Ishikawa (cell line): ENCODE data around the gene MESD.

ENCODE experiments used
- CEBPB ChIP-seq: IDR thresholded peaks from 2 replicates; pipeline ENCODE4 v1.6.1; 2012
- CREB1 ChIP-seq: IDR thresholded peaks from 2 replicates; pipeline ENCODE4 v1.6.1; 2012; ENCODE audit warnings: low read depth
- EGR1 ChIP-seq: IDR thresholded peaks from 2 replicates; pipeline ENCODE4 v1.6.1; 2012
- EP300 ChIP-seq: IDR thresholded peaks from 2 replicates; pipeline ENCODE4 v1.6.1; 2012; ENCODE audit warnings: borderline replicate concordance
- FOXM1 ChIP-seq: IDR thresholded peaks from 2 replicates; pipeline ENCODE4 v1.6.1; 2012; ENCODE audit warnings: low read depth, borderline replicate concordance
- NFIC ChIP-seq: IDR thresholded peaks from 2 replicates; pipeline ENCODE4 v1.6.1; 2012
- RAD21 ChIP-seq: IDR thresholded peaks from 2 replicates; pipeline ENCODE4 v1.6.1; 2012; ENCODE audit warnings: low read depth
- TAF1 ChIP-seq: IDR thresholded peaks from 2 replicates; pipeline ENCODE4 v1.6.1; 2012; ENCODE audit warnings: low read depth, mild to moderate bottlenecking
- TCF12 ChIP-seq: IDR thresholded peaks from 2 replicates; pipeline ENCODE4 v1.6.1; 2012; ENCODE audit warnings: low read depth
- TEAD4 ChIP-seq: IDR thresholded peaks from 2 replicates; pipeline ENCODE4 v1.6.1; 2012
- YY1 ChIP-seq: IDR thresholded peaks from 2 replicates; pipeline ENCODE4 v1.6.1; 2012; ENCODE audit warnings: low read depth
- TF ChIP-seq, protein P1 (sequence below): IDR thresholded peaks from 2 replicates; pipeline ENCODE4 v1.6.1; 2012
- TF ChIP-seq, protein P2 (sequence below): IDR thresholded peaks from 2 replicates; pipeline ENCODE4 v1.6.1; 2012; ENCODE audit warnings: low read depth, mild to moderate bottlenecking
- TF ChIP-seq, protein P3 (sequence below): IDR thresholded peaks from 2 replicates; pipeline ENCODE4 v1.6.1; 2012

- TF ChIP-seq CREB1 (no peak), EGR1 (no peak), FOXM1 (no peak), TCF12 (no peak), TAF1 (no peak), YY1 (no peak), TEAD4 (no peak), EP300 (no peak), CEBPB (no peak), RAD21 (no peak), NFIC (no peak)
- TF ChIP-seq, protein P1, sequence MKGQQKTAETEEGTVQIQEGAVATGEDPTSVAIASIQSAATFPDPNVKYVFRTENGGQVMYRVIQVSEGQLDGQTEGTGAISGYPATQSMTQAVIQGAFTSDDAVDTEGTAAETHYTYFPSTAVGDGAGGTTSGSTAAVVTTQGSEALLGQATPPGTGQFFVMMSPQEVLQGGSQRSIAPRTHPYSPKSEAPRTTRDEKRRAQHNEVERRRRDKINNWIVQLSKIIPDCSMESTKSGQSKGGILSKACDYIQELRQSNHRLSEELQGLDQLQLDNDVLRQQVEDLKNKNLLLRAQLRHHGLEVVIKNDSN: no peak
- TF ChIP-seq, protein P2, sequence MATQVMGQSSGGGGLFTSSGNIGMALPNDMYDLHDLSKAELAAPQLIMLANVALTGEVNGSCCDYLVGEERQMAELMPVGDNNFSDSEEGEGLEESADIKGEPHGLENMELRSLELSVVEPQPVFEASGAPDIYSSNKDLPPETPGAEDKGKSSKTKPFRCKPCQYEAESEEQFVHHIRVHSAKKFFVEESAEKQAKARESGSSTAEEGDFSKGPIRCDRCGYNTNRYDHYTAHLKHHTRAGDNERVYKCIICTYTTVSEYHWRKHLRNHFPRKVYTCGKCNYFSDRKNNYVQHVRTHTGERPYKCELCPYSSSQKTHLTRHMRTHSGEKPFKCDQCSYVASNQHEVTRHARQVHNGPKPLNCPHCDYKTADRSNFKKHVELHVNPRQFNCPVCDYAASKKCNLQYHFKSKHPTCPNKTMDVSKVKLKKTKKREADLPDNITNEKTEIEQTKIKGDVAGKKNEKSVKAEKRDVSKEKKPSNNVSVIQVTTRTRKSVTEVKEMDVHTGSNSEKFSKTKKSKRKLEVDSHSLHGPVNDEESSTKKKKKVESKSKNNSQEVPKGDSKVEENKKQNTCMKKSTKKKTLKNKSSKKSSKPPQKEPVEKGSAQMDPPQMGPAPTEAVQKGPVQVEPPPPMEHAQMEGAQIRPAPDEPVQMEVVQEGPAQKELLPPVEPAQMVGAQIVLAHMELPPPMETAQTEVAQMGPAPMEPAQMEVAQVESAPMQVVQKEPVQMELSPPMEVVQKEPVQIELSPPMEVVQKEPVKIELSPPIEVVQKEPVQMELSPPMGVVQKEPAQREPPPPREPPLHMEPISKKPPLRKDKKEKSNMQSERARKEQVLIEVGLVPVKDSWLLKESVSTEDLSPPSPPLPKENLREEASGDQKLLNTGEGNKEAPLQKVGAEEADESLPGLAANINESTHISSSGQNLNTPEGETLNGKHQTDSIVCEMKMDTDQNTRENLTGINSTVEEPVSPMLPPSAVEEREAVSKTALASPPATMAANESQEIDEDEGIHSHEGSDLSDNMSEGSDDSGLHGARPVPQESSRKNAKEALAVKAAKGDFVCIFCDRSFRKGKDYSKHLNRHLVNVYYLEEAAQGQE: no peak
- TF ChIP-seq, protein P3, sequence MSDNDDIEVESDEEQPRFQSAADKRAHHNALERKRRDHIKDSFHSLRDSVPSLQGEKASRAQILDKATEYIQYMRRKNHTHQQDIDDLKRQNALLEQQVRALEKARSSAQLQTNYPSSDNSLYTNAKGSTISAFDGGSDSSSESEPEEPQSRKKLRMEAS: no peak
Observed at GRCh38 chr15:80953953-80954778, 35.5 kb downstream of the MESD start.
